D721Med (cell line): ENCODE data around the gene MRGPRE.

Experiments
- DNase-seq: peaks from one replicate; pipeline ENCODE4 v3.0.0; 2011; ENCODE audit warnings: low spot score; ENCODE audit not compliant: insufficient read length
- FAIRE-seq: peaks from 2 replicates; lab custom pipeline; 2011; peaks lifted over from hg19 to GRCh38; lab: Jason Lieb, UNC
- CTCF ChIP-seq: IDR thresholded peaks from 2 replicates; pipeline ENCODE4 v1.5.1; 2012; ENCODE audit warnings: mild to moderate bottlenecking, control low read depth; ENCODE audit not compliant: insufficient read depth; ENCODE audit errors: missing control alignments

The MRGPRE gene

GRCh38 chr11:3228445-3228829, 3.8 kb downstream of the MRGPRE start:
- no peak for FAIRE-seq
- no peak for TF ChIP-seq CTCF
- DNase-seq = no peak

- no peak for DNase-seq
- FAIRE-seq = no peak
- no peak for TF ChIP-seq CTCF
These were observed 4.4 kb downstream of the MRGPRE start for GRCh38 chr11:3227568-3228444.

GRCh38 chr11:3226846-3227567, 5.2 kb downstream of the MRGPRE start:
- DNase-seq (no peak), FAIRE-seq (no peak)
- no peak for TF ChIP-seq CTCF

GRCh38 chr11:3225826-3226750, 6.1 kb downstream of the MRGPRE start:
- DNase-seq (no peak), FAIRE-seq (no peak)
- no peak for TF ChIP-seq CTCF

GRCh38 chr11:3225159-3225758, 7.0 kb downstream of the MRGPRE start:
- FAIRE-seq (no peak), DNase-seq (no peak)
- TF ChIP-seq CTCF = no peak

- FAIRE-seq (no peak), DNase-seq (no peak)
- no peak for TF ChIP-seq CTCF
These were observed 7.7 kb downstream of the MRGPRE start for GRCh38 chr11:3224401-3225057.
